SK-N-SH treated with all-trans-retinoic acid at 6 μM for 48 hours (cell line): ENCODE data around the gene PRL.

Source experiments
- GLIS3 ChIP-seq: fragments of 250-450 bp; sonication (Bioruptor Pico); IDR thresholded peaks from 2 replicates; pipeline ENCODE4 v1.5.0; 2020; ENCODE audit warnings: mild to moderate bottlenecking, moderate library complexity
- PATZ1 ChIP-seq: fragments of 250-450 bp; sonication (Bioruptor Pico); IDR thresholded peaks from 2 replicates; pipeline ENCODE4 v1.8.0; 2020; ENCODE audit warnings: mild to moderate bottlenecking, moderate library complexity, borderline replicate concordance
- RARB ChIP-seq: fragments of 250-450 bp; sonication (Bioruptor Pico); IDR thresholded peaks from 2 replicates; pipeline ENCODE4 v1.8.0; 2021; ENCODE audit warnings: mild to moderate bottlenecking, moderate library complexity
- TOX ChIP-seq: fragments of 250-450 bp; sonication (Bioruptor Pico); IDR thresholded peaks from 2 replicates; pipeline ENCODE4 v1.8.0; 2021; ENCODE audit warnings: mild to moderate bottlenecking, moderate library complexity, borderline replicate concordance
- TSHZ2 ChIP-seq: fragments of 250-450 bp; sonication (Bioruptor Pico); IDR thresholded peaks from 2 replicates; pipeline ENCODE4 v1.5.0; 2020; ENCODE audit warnings: mild to moderate bottlenecking, moderate library complexity
- ZFP3 ChIP-seq: fragments of 250-450 bp; sonication (Bioruptor Pico); IDR thresholded peaks from 2 replicates; pipeline ENCODE4 v1.5.0; 2020; ENCODE audit warnings: mild to moderate bottlenecking, moderate library complexity

GRCh38 chr6:22290045-22290444 is 6.8 kb downstream of the PRL start:
- TF ChIP-seq PATZ1 (CRISPR knock-in tag) (no peak), TOX (CRISPR knock-in tag) (no peak), GLIS3 (no peak), ZFP3 (CRISPR knock-in tag) (no peak), TSHZ2 (CRISPR knock-in tag) (no peak), RARB (CRISPR knock-in tag) (no peak)
